K562 (cell line): ENCODE measurements around the gene S100A9. TPM values are rescaled to one million over a fixed set of nuclear protein-coding genes. Genes with fewer than 3 reads are reported as not detected.

ENCODE experiments used
- ASH1L ChIP-seq: fragments of 450-650 bp; IDR thresholded peaks from 2 replicates; pipeline ENCODE4 v1.6.1; 2018; ENCODE audit warnings: borderline replicate concordance, mild to moderate bottlenecking, low read depth; ENCODE audit not compliant: partially characterized antibody
- ATF4 ChIP-seq: fragments of 450-650 bp; formaldehyde crosslinking; IDR thresholded peaks from 2 replicates; pipeline ENCODE4 v1.4.0; 2022; ENCODE audit warnings: mild to moderate bottlenecking, moderate library complexity
- HMG20A ChIP-seq: fragments of 450-650 bp; formaldehyde crosslinking; conservative IDR thresholded peaks from 2 replicates; pipeline ENCODE4 v1.4.0; 2020; ENCODE audit warnings: mild to moderate bottlenecking, mixed read lengths
- JUND ChIP-seq, 2 experiments: IDR thresholded peaks; 2 replicates in 1 of 2; 3 replicates in 1 of 2; pipeline ENCODE4 v1.6.1; 2011; ENCODE audit warnings: borderline replicate concordance in 2 of 2, low read depth in 2 of 2, low read length in 2 of 2, improper control_type of control experiment in 1 of 2, missing biosample characterization in 1 of 2, missing genetic modification characterization in 1 of 2, missing genetic modification reagents in 1 of 2
- MCM3 ChIP-seq: fragments of 450-650 bp; IDR thresholded peaks from 2 replicates; pipeline ENCODE4 v1.6.1; 2016
- MEIS2 ChIP-seq: fragments of 450-650 bp; IDR thresholded peaks from 2 replicates; pipeline ENCODE4 v1.6.1; 2014; ENCODE audit warnings: mild to moderate bottlenecking; ENCODE audit not compliant: partially characterized antibody
- MTA1 ChIP-seq: fragments of 450-650 bp; IDR thresholded peaks from 2 replicates; pipeline ENCODE4 v1.6.1; 2017; ENCODE audit warnings: borderline replicate concordance
- NEUROD1 ChIP-seq: fragments of 150-350 bp; IDR thresholded peaks from 2 replicates; pipeline ENCODE4 v1.6.1; 2014; ENCODE audit warnings: borderline replicate concordance, low read length, low read depth; ENCODE audit not compliant: partially characterized antibody
- OTX1 ChIP-seq: fragments of 450-650 bp; formaldehyde crosslinking; IDR thresholded peaks from 2 replicates; pipeline ENCODE4 v1.4.0; 2022; ENCODE audit warnings: mild to moderate bottlenecking
- PCBP2 ChIP-seq: fragments of 200-400 bp; formaldehyde crosslinking; IDR thresholded peaks from 2 replicates; pipeline ENCODE4 v1.6.1; 2018; ENCODE audit warnings: low read length, low read depth, mild to moderate bottlenecking, moderate library complexity; ENCODE audit not compliant: poor library complexity, severe bottlenecking
- PPARD ChIP-seq: fragments of 250-450 bp; sonication (Bioruptor Pico); IDR thresholded peaks from 2 replicates; pipeline ENCODE4 v1.8.0; 2022; ENCODE audit warnings: inconsistent platforms, mild to moderate bottlenecking, moderate library complexity
- RFX1 ChIP-seq: fragments of 450-650 bp; IDR thresholded peaks from 2 replicates; pipeline ENCODE4 v1.6.1; 2016; ENCODE audit warnings: mild to moderate bottlenecking, moderate library complexity
- SIX5 ChIP-seq, 2 experiments: IDR thresholded peaks; 2 replicates each; pipeline ENCODE4 v1.6.1; 2011; ENCODE audit warnings: low read length in 2 of 2, borderline replicate concordance in 1 of 2, low read depth in 1 of 2, mild to moderate bottlenecking in 1 of 2, moderate library complexity in 1 of 2; ENCODE audit not compliant: insufficient read depth in 1 of 2
- SMARCE1 ChIP-seq: fragments of 450-650 bp; IDR thresholded peaks from 2 replicates; pipeline ENCODE4 v1.7.1; 2016; ENCODE audit warnings: mild to moderate bottlenecking
- SNIP1 ChIP-seq: fragments of 450-650 bp; IDR thresholded peaks from 2 replicates; pipeline ENCODE4 v1.7.1; 2017; ENCODE audit warnings: low read depth, mild to moderate bottlenecking
- TCFL5 ChIP-seq: fragments of 250-450 bp; sonication (Bioruptor Pico); conservative IDR thresholded peaks from 2 replicates; pipeline ENCODE4 v1.6.1; 2021; ENCODE audit warnings: mild to moderate bottlenecking, moderate library complexity, matching md5 sums
- TEAD2 ChIP-seq: fragments of 450-650 bp; IDR thresholded peaks from 2 replicates; pipeline ENCODE4 v1.6.1; 2016; ENCODE audit warnings: missing genetic modification characterization, control low read depth, missing compliant biosample characterization
- TEAD4 ChIP-seq, 2 experiments: sonication (generic) in 1 of 2; formaldehyde crosslinking in 1 of 2; IDR thresholded peaks; 2 replicates each; pipeline versions ENCODE4 v1.6.1 to v1.8.0; 2012 to 2022; ENCODE audit warnings: borderline replicate concordance in 1 of 2, inconsistent platforms in 1 of 2, low read length in 1 of 2, mild to moderate bottlenecking in 1 of 2, missing genetic modification reagents in 1 of 2
- THRAP3 ChIP-seq: fragments of 450-650 bp; IDR thresholded peaks from 2 replicates; pipeline ENCODE4 v1.6.1; 2016; ENCODE audit warnings: mild to moderate bottlenecking, inconsistent platforms, borderline replicate concordance
- ZEB2 ChIP-seq: fragments of 450-650 bp; IDR thresholded peaks from 2 replicates; pipeline ENCODE4 v1.6.1; 2016
- ZKSCAN3 ChIP-seq: fragments of 250-450 bp; sonication (Bioruptor Pico); IDR thresholded peaks from 2 replicates; pipeline ENCODE4 v1.4.0; 2020
- ZNF12 ChIP-seq: sonication (generic); formaldehyde crosslinking; IDR thresholded peaks from 2 replicates; pipeline ENCODE4 v1.4.0; 2020; ENCODE audit warnings: mild to moderate bottlenecking, missing genetic modification reagents
- ZNF143 ChIP-seq: sonication (generic); formaldehyde crosslinking; IDR thresholded peaks from 2 replicates; pipeline ENCODE4 v1.9.0; 2022; ENCODE audit warnings: mild to moderate bottlenecking, missing genetic modification reagents
- ZNF24 ChIP-seq: fragments of 450-650 bp; IDR thresholded peaks from 2 replicates; pipeline ENCODE4 v1.6.1; 2016
- ZNF280B ChIP-seq: fragments of 250-450 bp; sonication (Bioruptor Pico); IDR thresholded peaks from 2 replicates; pipeline ENCODE4 v1.5.1; 2021; ENCODE audit warnings: mild to moderate bottlenecking
- ZNF3 ChIP-seq: fragments of 250-450 bp; sonication (Bioruptor Pico); IDR thresholded peaks from 2 replicates; pipeline ENCODE4 v1.5.0; 2021; ENCODE audit warnings: mild to moderate bottlenecking, moderate library complexity
- ZNF41 ChIP-seq: fragments of 250-450 bp; sonication (Bioruptor Pico); conservative IDR thresholded peaks from 2 replicates; pipeline ENCODE4 v1.4.0; 2020; ENCODE audit warnings: mild to moderate bottlenecking
- ZNF76 ChIP-seq: fragments of 250-450 bp; sonication (Bioruptor Pico); IDR thresholded peaks from 2 replicates; pipeline ENCODE4 v1.4.0; 2020; ENCODE audit warnings: mild to moderate bottlenecking, moderate library complexity, borderline replicate concordance
- polyA plus RNA-seq, 8 experiments: library from polyadenylated mRNA; depleted of rRNA in 4 of 8; stranded (reverse) in 5 of 8; unstranded in 3 of 8; fragments of >200 nt; fragmentation: Nextera tagmentation in 2 of 8; fragmentation: Illumina TruSeq in 1 of 8; extraction: Ambion mirVana in 2 of 8; extraction: Trizol in 1 of 8; gene quantifications; 2 replicates each; pipeline versions ENCODE4 v1.2.1 to v1.2.3, GENCODE V29; 2011 to 2014; ENCODE audit warnings: inconsistent platforms in 1 of 8, missing spikeins in 1 of 8
- total RNA-seq, 7 experiments: library from RNA; depleted of rRNA in 6 of 7; stranded (reverse); fragments of >200 nt in 6 of 7; fragmentation: Illumina TruSeq in 2 of 7; extraction: Trizol in 2 of 7; gene quantifications; 2 replicates each; pipeline versions ENCODE4 v1.2.1 to v1.2.3, GENCODE V29; 2011 to 2021; ENCODE audit warnings: low replicate concordance in 1 of 7

S100A9 gene
- total and polyA plus RNA-seq, 9 of the 15 experiments (the other 6 are each of a cell fraction or from before 2014, with no cell fraction given) = 0.80 TPM; not detected in 8

GRCh38 chr1:153343811-153344717, 13.6 kb upstream of the S100A9 start (continued):
- peak; percentile 93 for TF ChIP-seq OTX1 (CRISPR knock-in tag)
- TF ChIP-seq JUND (IDR thresholded peaks at IDR 0.05; ENCODE audit: borderline replicate concordance, low read depth, low read length) = peak; percentile 74
- TF ChIP-seq JUND (tag; IDR thresholded peaks at IDR 0.05; ENCODE audit: borderline replicate concordance, low read depth, low read length) = peak; percentile 79; the same call in 1 of the 3 replicates
- peak; percentile 80 for TF ChIP-seq ZNF24
- peak; percentile 42; the same call in 1 of the 2 replicates for TF ChIP-seq ZNF12
- TF ChIP-seq RFX1 = no peak
- TF ChIP-seq MCM3 = no peak
- peak; percentile 99 for TF ChIP-seq SMARCE1
- peak; percentile 98 for TF ChIP-seq MEIS2
- TF ChIP-seq ZEB2 = peak; percentile 98
- peak; percentile 80 for TF ChIP-seq ATF4
- TF ChIP-seq ZNF76 (CRISPR knock-in tag) = peak; percentile 90; the same call in 1 of the 2 replicates
- TF ChIP-seq ZKSCAN3 (CRISPR knock-in tag) = no peak
- TF ChIP-seq ZNF143 (CRISPR knock-in tag) = no peak
- TF ChIP-seq TCFL5 (CRISPR knock-in tag) = peak; percentile 48; the same call in 1 of the 2 replicates
- TF ChIP-seq ZNF41 (CRISPR knock-in tag) = 0 out of 2 replicates have a peak, but pooled peaks have one; percentile 34
- peak; percentile 92 for TF ChIP-seq MTA1
- TF ChIP-seq PPARD (CRISPR knock-in tag) = no peak
- peak; percentile 69 for TF ChIP-seq NEUROD1
- no peak for TF ChIP-seq SIX5 (IDR thresholded peaks at IDR 0.05; ENCODE audit: borderline replicate concordance in 1 of 2, insufficient read depth in 1 of 2, low read depth in 1 of 2, low read length in 2 of 2)
- no peak for TF ChIP-seq PCBP2
- TF ChIP-seq TEAD4 (IDR thresholded peaks at IDR 0.05; ENCODE audit: low read length) = peak; percentile 99
- 0 out of 2 replicates have a peak, but pooled peaks have one; percentile 22 for TF ChIP-seq TEAD4 (CRISPR knock-in tag; IDR thresholded peaks at IDR 0.05; ENCODE audit: borderline replicate concordance)
- TF ChIP-seq ZNF280B = no peak
- no peak for TF ChIP-seq HMG20A (CRISPR knock-in tag)
- no peak for TF ChIP-seq ZNF3 (CRISPR knock-in tag)
- no peak for TF ChIP-seq THRAP3
- TF ChIP-seq SNIP1 = no peak
- peak; percentile 99 for TF ChIP-seq TEAD2 (tag)
- no peak for TF ChIP-seq ASH1L
